NCI-H1436 (cell line): ENCODE data around the gene TRABD2B.

Experiments
- DNase-seq: peaks from one replicate; lab custom pipeline; 2025; lab: John Stamatoyannopoulos, UW

TRABD2B gene

GRCh38 chr1:47849591-47850261, 147.5 kb downstream of the TRABD2B start:
- DNase-seq = no peak

GRCh38 chr1:47849005-47849521, 148.1 kb downstream of the TRABD2B start:
- DNase-seq = no peak

DNA sequence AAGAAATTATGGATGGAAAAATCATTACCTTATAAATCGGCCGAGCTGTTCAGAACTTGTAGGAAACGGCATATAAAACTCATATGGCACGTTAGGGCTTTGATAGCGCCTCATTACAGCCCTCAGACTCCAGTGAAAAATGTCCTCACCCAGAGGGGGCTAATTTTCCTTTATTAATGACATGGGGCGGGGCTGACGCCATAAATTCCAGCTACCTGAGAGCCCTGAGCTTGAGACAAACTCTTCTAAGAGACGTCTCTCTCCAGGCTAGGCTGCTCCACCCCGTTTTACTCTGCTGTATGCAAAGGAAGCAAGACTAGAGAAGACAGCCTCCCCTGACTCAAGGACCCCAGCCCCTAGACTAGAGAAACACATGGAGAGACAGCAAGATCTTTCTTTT, 149.4 kb downstream of the TRABD2B start:
- DNase-seq = no peak

GRCh38 chr1:47844558-47844955, 152.6 kb downstream of the TRABD2B start:
- DNase-seq = no peak

- DNase-seq = no peak
These were observed 153.2 kb downstream of the TRABD2B start for GRCh38 chr1:47843781-47844557.

GRCh38 chr1:47843059-47843458, 154.1 kb downstream of the TRABD2B start:
- DNase-seq = no peak

DNA sequence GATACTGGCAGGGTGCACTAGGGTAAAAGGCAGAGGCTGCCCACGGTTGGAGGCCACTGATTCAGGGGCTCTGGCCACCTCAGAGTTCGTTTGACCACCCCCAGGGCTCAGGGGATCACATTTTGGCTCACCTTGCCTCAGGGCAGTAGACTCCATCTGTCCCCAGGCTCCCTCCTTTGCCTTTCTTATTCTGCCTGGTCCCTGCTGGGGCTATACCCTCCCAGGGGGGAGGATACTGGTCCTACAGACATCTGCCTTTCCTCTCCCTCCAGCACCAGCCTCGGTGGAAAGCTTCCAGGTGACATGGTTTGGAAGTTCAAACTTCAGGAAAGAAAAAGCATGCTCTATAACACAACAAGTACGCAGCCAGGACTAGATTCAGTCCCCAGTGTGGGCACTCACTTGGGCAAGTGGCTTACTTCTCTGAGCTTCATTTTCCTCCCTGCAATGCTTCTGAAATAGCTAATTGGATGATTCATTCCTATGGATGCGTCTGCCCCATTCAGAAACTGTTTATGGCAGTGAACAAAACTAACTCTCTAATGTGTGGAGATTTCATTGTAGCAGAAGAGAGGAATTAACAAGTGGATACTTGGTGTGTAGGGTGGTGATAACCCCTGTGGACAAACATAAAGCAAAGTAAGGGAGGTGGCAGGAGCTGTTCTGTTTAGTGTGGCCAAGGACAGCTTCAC, 154.8 kb downstream of the TRABD2B start:
- no peak for DNase-seq

- DNase-seq = no peak
These were observed 155.8 kb downstream of the TRABD2B start for GRCh38 chr1:47841356-47841755.

GRCh38 chr1:47840393-47841190, 156.6 kb downstream of the TRABD2B start:
- DNase-seq = no peak

DNA sequence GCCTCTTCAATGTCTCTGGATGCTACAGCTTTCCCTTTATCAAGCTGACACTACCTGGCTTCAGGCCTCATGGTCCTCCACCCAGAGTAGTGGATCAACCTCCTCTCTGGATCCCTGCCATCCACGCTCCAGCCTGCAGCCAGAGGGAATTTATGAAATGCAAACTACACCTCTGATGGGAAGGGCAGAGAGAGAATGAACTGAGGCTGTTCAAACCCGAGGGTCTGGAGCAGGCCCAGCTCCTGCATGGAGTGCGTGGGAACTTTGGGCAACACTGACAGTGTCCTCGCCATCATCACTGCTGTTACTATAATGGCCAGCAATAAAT, 157.8 kb downstream of the TRABD2B start:
- no peak for DNase-seq

GRCh38 chr1:47838562-47839432, 158.4 kb downstream of the TRABD2B start:
- no peak for DNase-seq

- no peak for DNase-seq
These were observed 159.2 kb downstream of the TRABD2B start for GRCh38 chr1:47837866-47838561.

DNA sequence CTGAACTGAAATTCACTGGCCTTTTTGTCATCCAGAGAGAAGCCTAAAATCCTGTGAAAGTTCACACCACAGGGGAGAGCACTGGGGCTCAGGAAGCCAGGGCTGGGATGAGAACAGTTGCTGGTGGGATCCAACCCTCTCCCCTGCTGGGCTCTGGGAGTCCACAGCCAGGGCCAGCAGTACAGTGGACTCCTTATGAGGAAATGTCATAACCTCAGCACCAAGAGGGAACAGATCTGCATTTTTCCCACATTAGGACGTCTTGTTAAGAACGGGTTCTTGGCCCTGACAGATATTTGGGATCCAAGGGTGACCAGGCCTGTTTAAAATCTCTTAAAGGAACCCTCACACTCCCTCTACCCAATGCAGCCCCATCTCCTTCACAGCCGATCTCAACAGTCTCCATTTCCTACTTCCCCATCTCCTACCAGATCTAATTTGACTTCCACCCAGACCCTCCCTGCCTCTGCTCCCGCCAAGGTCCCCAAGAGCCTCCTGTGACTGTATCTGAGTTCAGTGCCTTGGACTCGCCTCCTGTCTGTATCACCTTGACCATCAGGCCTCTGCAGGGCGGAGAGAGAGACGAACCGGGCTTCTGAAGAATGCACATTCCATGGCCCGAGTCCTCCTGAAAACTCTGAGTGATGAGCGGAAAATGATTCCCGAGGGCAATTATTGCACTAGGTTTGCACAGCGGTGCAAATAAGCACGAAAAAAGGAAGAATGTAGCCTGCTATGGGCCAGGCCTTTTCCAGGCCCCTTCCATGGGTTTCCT, 159.9 kb downstream of the TRABD2B start:
- DNase-seq = no peak

DNA sequence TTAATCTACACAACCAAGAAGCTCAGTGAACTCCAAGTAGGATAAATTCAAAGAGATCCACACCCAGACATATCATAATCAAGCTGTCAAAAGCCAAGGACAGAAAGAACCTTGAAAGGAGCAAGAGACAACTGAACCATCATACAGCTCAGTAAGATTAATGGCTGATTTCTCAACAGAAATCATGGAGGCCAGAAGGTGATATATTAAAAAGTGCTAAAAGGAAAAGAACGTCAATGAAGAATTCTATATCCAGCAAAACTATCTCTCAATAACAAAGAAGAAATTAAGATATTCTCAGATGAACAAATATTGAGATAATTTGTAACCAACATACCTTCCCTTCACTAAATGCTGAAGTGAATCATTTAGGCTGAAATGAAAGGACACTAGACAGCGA, 161.8 kb downstream of the TRABD2B start:
- no peak for DNase-seq

- DNase-seq = no peak
These were observed 162.9 kb downstream of the TRABD2B start for GRCh38 chr1:47834326-47834725.

DNA sequence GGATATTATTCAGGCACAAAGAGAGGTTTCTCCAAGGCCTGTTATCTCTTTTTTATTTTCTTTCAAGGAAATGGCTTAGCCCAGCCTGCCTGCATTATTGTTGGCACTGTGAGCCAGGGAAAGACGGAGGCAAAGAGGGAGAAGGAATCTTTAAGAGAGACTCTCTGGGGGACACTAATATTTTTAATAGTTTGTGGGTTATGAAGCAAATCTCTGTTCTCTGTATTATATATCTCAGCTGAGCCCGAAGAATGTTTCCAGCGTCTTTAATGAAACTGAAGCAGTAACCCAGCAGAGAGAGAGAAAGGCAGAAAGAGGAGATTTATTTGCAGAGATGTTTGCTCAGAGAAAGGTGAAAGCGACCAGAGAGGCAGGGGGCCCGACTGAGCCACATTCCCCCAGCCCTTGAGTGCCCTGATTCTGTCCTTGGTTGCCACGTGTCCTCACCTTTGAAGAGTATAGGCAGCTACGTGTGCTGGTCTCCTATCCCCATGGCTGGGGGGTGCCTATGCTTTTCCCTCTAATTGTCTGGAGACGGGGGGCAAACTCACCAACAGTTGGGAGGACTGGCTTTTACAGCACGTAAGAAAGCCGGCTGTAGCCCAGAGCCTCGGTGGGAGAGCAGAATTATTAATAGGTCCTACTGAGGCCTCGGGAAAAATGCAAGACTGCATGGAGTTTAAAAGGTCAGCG, 166.4 kb downstream of the TRABD2B start:
- no peak for DNase-seq

- DNase-seq = no peak
These were observed 167.2 kb downstream of the TRABD2B start for GRCh38 chr1:47830021-47830420.

- no peak for DNase-seq
These were observed 168.2 kb downstream of the TRABD2B start for GRCh38 chr1:47828978-47829377.

- DNase-seq = no peak
These were observed 170.1 kb downstream of the TRABD2B start for GRCh38 chr1:47827109-47827508.
